ENCODE data around the gene PLEKHM3. TPM values are rescaled to one million over a fixed set of nuclear protein-coding genes. Genes with fewer than 3 reads are reported as not detected.

Gene PLEKHM3
- total and polyA plus RNA-seq, 2 of the 13 experiments (the other 11 are each of a cell fraction or from before 2014, with no cell fraction given) = 4.5 to 4.7 TPM

DNA sequence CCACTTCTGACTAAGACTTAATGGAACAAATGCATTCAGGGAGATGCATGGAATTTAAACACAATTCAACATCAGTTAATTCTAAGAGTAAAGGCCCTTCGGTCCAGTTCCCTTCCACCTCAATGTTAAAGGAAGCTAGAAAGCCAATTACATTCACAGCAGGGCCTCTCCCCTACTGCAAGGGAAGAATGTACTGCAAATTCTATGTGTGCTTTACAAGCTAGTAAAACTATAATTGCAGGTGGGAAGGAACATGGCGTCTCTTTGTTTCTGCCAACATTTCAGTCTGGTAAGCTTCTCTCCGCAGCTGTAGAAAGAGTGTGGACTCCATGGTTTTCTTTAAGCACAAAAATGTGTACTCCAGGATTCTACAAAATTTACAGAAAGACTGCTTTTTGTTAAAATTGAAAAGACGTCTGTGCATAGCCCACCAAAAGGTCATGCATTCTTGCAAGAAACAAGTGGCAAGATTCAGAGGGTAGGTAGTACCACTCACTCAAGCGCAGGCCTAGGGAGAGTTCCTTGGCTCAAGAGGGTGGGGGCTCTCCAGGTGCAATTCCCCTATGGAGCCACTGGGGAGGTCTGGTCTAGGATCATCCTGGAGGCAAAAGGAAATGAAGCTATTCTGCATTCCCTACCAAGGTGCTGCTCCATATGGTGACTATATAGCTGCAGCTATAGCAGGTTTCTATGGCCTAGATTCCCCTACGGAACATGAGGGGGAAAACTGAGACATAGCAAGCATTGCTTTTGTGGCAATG is 128.6 kb downstream of the PLEKHM3 start:
- peak overlapping the region; percentile 88 for H3K27ac ChIP-seq (ENCODE audit: extremely low read length, insufficient read depth, low read length)
- BruUV-seq (replicated peaks) = no TSS peak
- H3K36me3 ChIP-seq (replicated peaks in 1 of 2; ENCODE audit: control insufficient read depth in 1 of 2, insufficient read depth in 2 of 2, low read length in 2 of 2) = no peaks in the 10 kb centered on the region; a peak in 2 of 5 replicates
- H4K20me1 ChIP-seq (ENCODE audit: insufficient read depth, low read length) = no peaks in the 10 kb centered on the region
- ChIA-PET CTCF (ENCODE audit: low intra/inter-chr PET ratio, low total read pairs) (interaction anchor here (1.5 kb wide), 1 partner anchor 127 kb away, joined by 3 read pairs; the partner anchor contains the start of gene FZD5), POLR2A (interaction anchor here (0.8 to 7.4 kb wide), 26 partner anchors 8 to 185 kb away, joined by 3 to 86 read pairs (median 10); partner anchors contain the start of genes CCNYL1, FZD5 and PLEKHM3)
- in situ Hi-C loops (cut with HindIII; ENCODE audit: extremely low pct_ligation_motif_present, low pct_unique_long_range_greater_than_20kb) (no loop called here), intact Hi-C loops (cut with micrococcal nuclease; ENCODE audit: unreplicated experiment) (loop anchor here (1.0 to 5.0 kb wide), 6 partner anchors 11 to 127 kb away; partner anchors contain the start of gene FZD5)
- FAIRE-seq (no peak), ATAC-seq (peak; percentile 81), DNase-seq (ENCODE audit: low spot score) (peak; percentile 46)
- WGBS (ENCODE audit: low lambda C conversion rate) = 94% methylated on average over 6 of the region's 6 CpGs
- H3K9me3 ChIP-seq (ENCODE audit: low read length) = no peaks in the 10 kb centered on the region
- no peaks in the 10 kb centered on the region for H3K27me3 ChIP-seq (ENCODE audit: control insufficient read depth in 1 of 2, insufficient read depth in 2 of 2, low read length in 2 of 2)
- peak overlapping the region; percentile 52; the same call in 1 of the 2 replicates for H3K9ac ChIP-seq (ENCODE audit: insufficient read depth, low read depth, low read length)
- no peak overlapping the region; a peak in 1 of 6 replicates for H3K4me3 ChIP-seq (replicated peaks in 1 of 3; ENCODE audit: insufficient read depth in 1 of 3, low read depth in 2 of 3, low read length in 3 of 3)
- peaks cover 81% of the 10 kb centered on the region for H3K4me1 ChIP-seq (ENCODE audit: insufficient read depth, low read length)
- no peak overlapping the region for H2AFZ ChIP-seq (ENCODE audit: low read length)
- H3K79me2 ChIP-seq (ENCODE audit: insufficient read depth, low read length) = no peaks in the 10 kb centered on the region
- H3K4me2 ChIP-seq (ENCODE audit: low read depth, low read length) = peak overlapping the region; percentile 82
- TF ChIP-seq SYNCRIP (IDR thresholded peaks at IDR 0.05; ENCODE audit: insufficient read depth, low read depth, low read length) = no peak
- TF ChIP-seq HDAC6 (IDR thresholded peaks at IDR 0.05; ENCODE audit: low read depth, low read length) = no peak
- TF ChIP-seq ZNF761 (CRISPR knock-in tag; conservative IDR thresholded peaks at IDR 0.05) = 0 out of 2 replicates have a peak, but pooled peaks have one; percentile 15
- no peak for TF ChIP-seq RFX3 (CRISPR knock-in tag; IDR thresholded peaks at IDR 0.05)
- peak; percentile 41; the same call in 1 of the 2 replicates for TF ChIP-seq SMC3 (IDR thresholded peaks at IDR 0.05; ENCODE audit: low read length)
- TF ChIP-seq, protein P1, sequence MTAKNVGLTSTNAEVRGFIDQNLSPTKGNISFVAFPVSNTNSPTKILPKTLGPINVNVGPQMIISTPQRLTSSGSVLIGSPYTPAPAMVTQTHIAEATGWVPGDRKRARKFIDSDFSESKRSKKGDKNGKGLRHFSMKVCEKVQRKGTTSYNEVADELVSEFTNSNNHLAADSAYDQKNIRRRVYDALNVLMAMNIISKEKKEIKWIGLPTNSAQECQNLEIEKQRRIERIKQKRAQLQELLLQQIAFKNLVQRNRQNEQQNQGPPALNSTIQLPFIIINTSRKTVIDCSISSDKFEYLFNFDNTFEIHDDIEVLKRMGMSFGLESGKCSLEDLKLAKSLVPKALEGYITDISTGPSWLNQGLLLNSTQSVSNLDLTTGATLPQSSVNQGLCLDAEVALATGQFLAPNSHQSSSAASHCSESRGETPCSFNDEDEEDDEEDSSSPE (CRISPR knock-in tag; IDR thresholded peaks at IDR 0.05) = peak; percentile 10; the same call in 1 of the 2 replicates
- TF ChIP-seq STAG1 (CRISPR knock-in tag; IDR thresholded peaks at IDR 0.05) = peak; percentile 27; the same call in 1 of the 2 replicates
- TF ChIP-seq, protein P2, sequence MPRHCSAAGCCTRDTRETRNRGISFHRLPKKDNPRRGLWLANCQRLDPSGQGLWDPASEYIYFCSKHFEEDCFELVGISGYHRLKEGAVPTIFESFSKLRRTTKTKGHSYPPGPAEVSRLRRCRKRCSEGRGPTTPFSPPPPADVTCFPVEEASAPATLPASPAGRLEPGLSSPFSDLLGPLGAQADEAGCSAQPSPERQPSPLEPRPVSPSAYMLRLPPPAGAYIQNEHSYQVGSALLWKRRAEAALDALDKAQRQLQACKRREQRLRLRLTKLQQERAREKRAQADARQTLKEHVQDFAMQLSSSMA (CRISPR knock-in tag; IDR thresholded peaks at IDR 0.05) = 0 out of 2 replicates have a peak, but pooled peaks have one; percentile 18
- TF ChIP-seq ZNF724P (CRISPR knock-in tag; IDR thresholded peaks at IDR 0.05; ENCODE audit: borderline replicate concordance) = no peak
- no peak for TF ChIP-seq STAT5B (CRISPR knock-in tag; IDR thresholded peaks at IDR 0.05)
- TF ChIP-seq, protein P3, sequence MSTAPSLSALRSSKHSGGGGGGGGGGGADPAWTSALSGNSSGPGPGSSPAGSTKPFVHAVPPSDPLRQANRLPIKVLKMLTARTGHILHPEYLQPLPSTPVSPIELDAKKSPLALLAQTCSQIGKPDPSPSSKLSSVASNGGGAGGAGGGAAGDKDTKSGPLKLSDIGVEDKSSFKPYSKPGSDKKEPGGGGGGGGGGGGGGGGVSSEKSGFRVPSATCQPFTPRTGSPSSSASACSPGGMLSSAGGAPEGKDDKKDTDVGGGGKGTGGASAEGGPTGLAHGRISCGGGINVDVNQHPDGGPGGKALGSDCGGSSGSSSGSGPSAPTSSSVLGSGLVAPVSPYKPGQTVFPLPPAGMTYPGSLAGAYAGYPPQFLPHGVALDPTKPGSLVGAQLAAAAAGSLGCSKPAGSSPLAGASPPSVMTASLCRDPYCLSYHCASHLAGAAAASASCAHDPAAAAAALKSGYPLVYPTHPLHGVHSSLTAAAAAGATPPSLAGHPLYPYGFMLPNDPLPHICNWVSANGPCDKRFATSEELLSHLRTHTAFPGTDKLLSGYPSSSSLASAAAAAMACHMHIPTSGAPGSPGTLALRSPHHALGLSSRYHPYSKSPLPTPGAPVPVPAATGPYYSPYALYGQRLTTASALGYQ (CRISPR knock-in tag; IDR thresholded peaks at IDR 0.05) = no peak
- 0 out of 2 replicates have a peak, but pooled peaks have one; percentile 38 for TF ChIP-seq ZBTB38 (CRISPR knock-in tag; IDR thresholded peaks at IDR 0.05)
- 0 out of 2 replicates have a peak, but pooled peaks have one; percentile 35 for TF ChIP-seq CCDC6 (CRISPR knock-in tag; IDR thresholded peaks at IDR 0.05)
- TF ChIP-seq, protein P4, sequence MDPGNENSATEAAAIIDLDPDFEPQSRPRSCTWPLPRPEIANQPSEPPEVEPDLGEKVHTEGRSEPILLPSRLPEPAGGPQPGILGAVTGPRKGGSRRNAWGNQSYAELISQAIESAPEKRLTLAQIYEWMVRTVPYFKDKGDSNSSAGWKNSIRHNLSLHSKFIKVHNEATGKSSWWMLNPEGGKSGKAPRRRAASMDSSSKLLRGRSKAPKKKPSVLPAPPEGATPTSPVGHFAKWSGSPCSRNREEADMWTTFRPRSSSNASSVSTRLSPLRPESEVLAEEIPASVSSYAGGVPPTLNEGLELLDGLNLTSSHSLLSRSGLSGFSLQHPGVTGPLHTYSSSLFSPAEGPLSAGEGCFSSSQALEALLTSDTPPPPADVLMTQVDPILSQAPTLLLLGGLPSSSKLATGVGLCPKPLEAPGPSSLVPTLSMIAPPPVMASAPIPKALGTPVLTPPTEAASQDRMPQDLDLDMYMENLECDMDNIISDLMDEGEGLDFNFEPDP (CRISPR knock-in tag; conservative IDR thresholded peaks at IDR 0.05) = 0 out of 2 replicates have a peak, but pooled peaks have one; percentile 17
- TF ChIP-seq NFIC (IDR thresholded peaks at IDR 0.05; ENCODE audit: low read length) = no peak
- 0 out of 2 replicates have a peak, but pooled peaks have one; percentile 9 for TF ChIP-seq ZSCAN29 (CRISPR knock-in tag; conservative IDR thresholded peaks at IDR 0.05)
- no peak for TF ChIP-seq ZNF530 (CRISPR knock-in tag; IDR thresholded peaks at IDR 0.05; ENCODE audit: low read depth)
- no peak for TF ChIP-seq FOXJ3 (CRISPR knock-in tag; IDR thresholded peaks at IDR 0.05; ENCODE audit: borderline replicate concordance)

All from HepG2 (cell line).